Fibroblast of pulmonary artery (primary cell): ENCODE results near the gene SYTL2.

ENCODE experiments used
- DNase-seq: peaks from one replicate; pipeline ENCODE4 v3.0.0-alpha.2; 2010; ENCODE audit warnings: low read depth
- H3K4me3 ChIP-seq: replicated peaks from 2 replicates; pipeline ENCODE4 v1.5.1; 2011; ENCODE audit warnings: low read depth, mild to moderate bottlenecking, control low read depth, low read length, moderate library complexity
- CTCF ChIP-seq: IDR thresholded peaks from 2 replicates; pipeline ENCODE4 v1.5.1; 2011; ENCODE audit warnings: mild to moderate bottlenecking, control low read depth, low read length, inconsistent platforms; ENCODE audit errors: missing control alignments

SYTL2 gene

GRCh38 chr11:85651118-85651517 lies 159.8 kb downstream of the SYTL2 start:
- DNase-seq = no peak
- TF ChIP-seq CTCF = no peak
- no peak overlapping the region for H3K4me3 ChIP-seq

DNA sequence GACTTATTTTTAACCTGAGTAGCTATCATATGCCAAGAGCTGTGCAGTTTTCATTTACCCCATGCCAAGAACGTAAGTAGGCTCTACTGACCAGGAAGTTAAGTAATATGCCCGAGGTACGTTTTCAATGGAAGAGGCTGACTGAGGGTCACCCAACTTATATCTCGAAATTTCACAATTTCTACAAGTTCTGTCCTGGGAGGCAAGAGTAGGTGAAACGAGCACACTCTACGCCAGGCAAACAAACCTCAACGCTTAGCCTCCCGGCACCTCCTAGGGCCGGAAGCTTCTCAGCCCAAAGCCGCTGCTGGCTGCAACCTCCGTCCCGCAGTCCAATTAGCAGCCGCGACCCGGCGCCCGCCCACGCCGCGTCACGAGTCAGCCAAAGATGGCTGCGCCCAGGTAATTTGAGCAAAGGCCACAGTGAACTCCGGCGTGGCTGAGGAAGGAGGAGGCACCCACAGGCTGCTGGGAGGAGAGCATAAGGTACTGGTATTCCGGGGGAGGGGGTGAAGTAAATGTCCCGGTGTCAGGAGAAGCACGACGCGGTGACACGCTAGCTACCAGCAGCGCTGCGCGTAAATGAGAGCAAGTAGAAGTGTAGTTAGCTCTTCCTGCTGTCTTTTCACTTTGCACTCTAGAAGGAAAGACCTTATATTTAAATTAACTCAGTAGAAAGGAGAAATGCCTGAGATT lies 163.2 kb downstream of the SYTL2 start, which contains the start of gene TMEM126A:
Gene TMEM126A, plus strand, starts transcription at position 364 of the 696 bp plus-strand sequence. CDS start 2,289 bp downstream, outside the sequence.
- TF ChIP-seq CTCF = no peak
- peak within 1 kb of the TSS; percentile 86 for H3K4me3 ChIP-seq
- DNase-seq = peak; percentile 82

- no peak for DNase-seq
- H3K4me3 ChIP-seq = peak overlapping the region; percentile 86
- no peak for TF ChIP-seq CTCF
Measured at GRCh38 chr11:85647078-85647477, 163.9 kb downstream of the SYTL2 start.
